Common myeloid progenitor, CD34-positive (primary cell): Measurements from ENCODE around the gene KAZN.

Experiments used
- CTCF ChIA-PET: fragments of 350-600 bp; sonication (Branson Sonifier 250); formaldehyde crosslinking; loops from one replicate; lab custom pipeline; 2021; ENCODE audit warnings: antibody characterized with exemption; lab: Charles Lee
- POLR2A ChIA-PET: fragments of 350-600 bp; sonication (Branson Sonifier 250); formaldehyde crosslinking; loops from one replicate; lab custom pipeline; 2021; ENCODE audit warnings: antibody characterized with exemption; lab: Charles Lee
- DNase-seq, 3 donors: peaks; one replicate each; pipeline versions ENCODE4 v3.0.0 to v3.0.0-alpha.2; 2013
- H3K27ac ChIP-seq, 2 experiments: 1 replicate in 1 of 2; 2 replicates in 1 of 2; pipeline ENCODE4 v1.7.0; 2013; ENCODE audit warnings: inconsistent platforms in 2 of 2, low read length in 2 of 2, mild to moderate bottlenecking in 2 of 2, low read depth in 1 of 2, moderate library complexity in 1 of 2; ENCODE audit not compliant: severe bottlenecking in 2 of 2, insufficient read depth in 1 of 2, poor library complexity in 1 of 2
- H3K27me3 ChIP-seq, 5 experiments: replicated peaks in 2 of 5; 1 replicate in 3 of 5; 2 replicates in 2 of 5; pipeline versions ENCODE4 v1.6.1 to v1.7.0; 2013; ENCODE audit warnings: low read length in 4 of 5, mild to moderate bottlenecking in 2 of 5, moderate library complexity in 2 of 5, inconsistent platforms in 1 of 5; ENCODE audit not compliant: insufficient read depth in 5 of 5, control insufficient read depth in 4 of 5
- H3K36me3 ChIP-seq, 4 experiments: 1 replicate in 2 of 4; 2 replicates in 2 of 4; pipeline versions ENCODE4 v1.6.1 to v1.7.0; 2013; ENCODE audit warnings: low read length in 3 of 4, control low read depth in 1 of 4, mild to moderate bottlenecking in 1 of 4; ENCODE audit not compliant: control insufficient read depth in 4 of 4, insufficient read depth in 4 of 4
- H3K4me1 ChIP-seq, 4 experiments: 1 replicate in 3 of 4; 2 replicates in 1 of 4; pipeline versions ENCODE4 v1.6.1 to v1.7.1; 2013; ENCODE audit warnings: low read length in 3 of 4, mild to moderate bottlenecking in 3 of 4, control low read depth in 1 of 4, inconsistent platforms in 1 of 4, moderate library complexity in 1 of 4; ENCODE audit not compliant: control insufficient read depth in 4 of 4, insufficient read depth in 4 of 4; ENCODE audit errors: control extremely low read depth in 1 of 4
- H3K4me3 ChIP-seq, 7 experiments: 1 replicate in 4 of 7; 2 replicates in 3 of 7; pipeline versions ENCODE4 v1.5.1 to v1.7.0; 2013; ENCODE audit warnings: mild to moderate bottlenecking in 7 of 7, low read length in 6 of 7, moderate library complexity in 6 of 7, inconsistent platforms in 2 of 7, low read depth in 2 of 7, control low read depth in 1 of 7; ENCODE audit not compliant: insufficient read depth in 4 of 7, control insufficient read depth in 1 of 7; ENCODE audit errors: extremely low read depth in 1 of 7
- H3K9me3 ChIP-seq, 5 experiments: 1 replicate in 4 of 5; 2 replicates in 1 of 5; pipeline versions ENCODE4 v1.6.1 to v1.7.1; 2013; ENCODE audit warnings: low read length in 4 of 5, mild to moderate bottlenecking in 2 of 5, inconsistent platforms in 1 of 5, low read depth in 1 of 5, moderate library complexity in 1 of 5; ENCODE audit not compliant: control insufficient read depth in 4 of 5, insufficient read depth in 2 of 5; ENCODE audit errors: control extremely low read depth in 1 of 5
- WGBS: methylation state at CpG from one replicate; pipeline ENCODE4 v1.1.5; 2013; ENCODE audit not compliant: insufficient coverage; 5-methylcytosine and 5-hydroxymethylcytosine counted together

The KAZN gene

GRCh38 chr1:14761291-14762153 is 163.0 kb downstream of the KAZN start:
- Histone ChIP-seq H3K27ac (no peak overlapping the region), H3K4me3 (peak overlapping the region in 2 of 7 experiments; percentile 2 to 30), H3K36me3 (no peaks in the 10 kb centered on the region), H3K9me3 (peaks cover 0 to 9% (median 0%) of the 10 kb centered on the region in 5 experiments), H3K4me1 (peaks cover 0 to 26% (median 22%) of the 10 kb centered on the region in 4 experiments), H3K27me3 (no peaks in the 10 kb centered on the region)
- ChIA-PET CTCF (interaction anchor here (0.9 to 1.1 kb wide), 2 partner anchors 22 to 29 kb away, joined by 3 read pairs; no protein-coding TSS in a partner anchor), POLR2A (interaction anchor here (0.6 kb wide), 1 partner anchor 1243 kb away, joined by 6 read pairs; no protein-coding TSS in a partner anchor)
- peak; percentile 87 to 98 (median 97) for DNase-seq
- 29% methylated on average over 5 of the region's 9 CpGs for WGBS

- Histone ChIP-seq H3K4me1 (peaks cover 0 to 25% (median 20%) of the 10 kb centered on the region in 4 experiments), H3K27ac (no peak overlapping the region), H3K36me3 (no peaks in the 10 kb centered on the region), H3K9me3 (peaks cover 0 to 9% (median 0%) of the 10 kb centered on the region in 5 experiments), H3K4me3 (no peak overlapping the region), H3K27me3 (no peaks in the 10 kb centered on the region)
- CTCF ChIA-PET: interaction anchor here (1.7 kb wide), 1 partner anchor 15 kb away, joined by 4 read pairs; no protein-coding TSS in a partner anchor
- 94% methylated on average over 3 of the region's 7 CpGs for WGBS
- POLR2A ChIA-PET: no interaction called here
- DNase-seq: no peak
Measured at GRCh38 chr1:14763977-14764376, 165.5 kb downstream of the KAZN start.

GRCh38 chr1:14765773-14766172 is 167.3 kb downstream of the KAZN start:
- Histone ChIP-seq H3K9me3 (peaks cover 0 to 9% (median 0%) of the 10 kb centered on the region in 5 experiments), H3K4me1 (peaks cover 0 to 23% (median 20%) of the 10 kb centered on the region in 4 experiments), H3K4me3 (no peak overlapping the region), H3K27ac (no peak overlapping the region), H3K27me3 (no peaks in the 10 kb centered on the region), H3K36me3 (no peaks in the 10 kb centered on the region)
- WGBS: 100% methylated on average over 8 of the region's 8 CpGs
- DNase-seq: no peak
- CTCF ChIA-PET: interaction anchor here (3.5 kb wide), 1 partner anchor 11 kb away, joined by 15 read pairs; no protein-coding TSS in a partner anchor
- POLR2A ChIA-PET: no interaction called here

GRCh38 chr1:14767075-14767474 is 168.6 kb downstream of the KAZN start:
- Histone ChIP-seq H3K9me3 (peaks cover 0 to 9% (median 0%) of the 10 kb centered on the region in 5 experiments), H3K4me3 (no peak overlapping the region), H3K36me3 (no peaks in the 10 kb centered on the region), H3K4me1 (peaks cover 0 to 10% (median 7%) of the 10 kb centered on the region in 4 experiments), H3K27ac (no peak overlapping the region), H3K27me3 (no peaks in the 10 kb centered on the region)
- no peak for DNase-seq
- ChIA-PET CTCF (interaction anchor here (3.5 kb wide), 1 partner anchor 10 kb away, joined by 15 read pairs; no protein-coding TSS in a partner anchor), POLR2A (no interaction called here)
- 94% methylated on average over 5 of the region's 5 CpGs for WGBS

- WGBS: 97% methylated on average over 6 of the region's 6 CpGs
- H3K4me3 ChIP-seq: no peak overlapping the region
- H3K9me3 ChIP-seq: peaks cover 0 to 9% (median 0%) of the 10 kb centered on the region in 5 experiments
- no peak for DNase-seq
- H3K36me3 ChIP-seq: no peaks in the 10 kb centered on the region
- H3K27me3 ChIP-seq: no peaks in the 10 kb centered on the region
- no peak overlapping the region for H3K27ac ChIP-seq
- H3K4me1 ChIP-seq: no peaks in the 10 kb centered on the region
- POLR2A ChIA-PET: no interaction called here
- CTCF ChIA-PET: interaction anchor here (1.7 to 3.5 kb wide), 2 partner anchors 8 to 11 kb away, joined by 4 to 15 read pairs; no protein-coding TSS in a partner anchor
Measured at GRCh38 chr1:14768582-14769304, 170.3 kb downstream of the KAZN start.

GRCh38 chr1:14769486-14770274 is 171.2 kb downstream of the KAZN start:
- DNase-seq: no peak
- no peaks in the 10 kb centered on the region for H3K36me3 ChIP-seq
- no peak overlapping the region for H3K4me3 ChIP-seq
- ChIA-PET CTCF (interaction anchor here (1.7 kb wide), 1 partner anchor 12 kb away, joined by 4 read pairs; no protein-coding TSS in a partner anchor), POLR2A (no interaction called here)
- 90% methylated on average over 12 of the region's 12 CpGs for WGBS
- H3K27me3 ChIP-seq: no peaks in the 10 kb centered on the region
- no peaks in the 10 kb centered on the region for H3K4me1 ChIP-seq
- H3K9me3 ChIP-seq: peaks cover 0 to 9% (median 0%) of the 10 kb centered on the region in 5 experiments
- no peak overlapping the region for H3K27ac ChIP-seq
